A549 treated with GW870086 at 1 μM for 4 hours (cell line): Measurements from ENCODE around the gene SYNE4. TPM values are rescaled to one million over a fixed set of nuclear protein-coding genes. Genes with fewer than 3 reads are reported as not detected.

Experiments
- total RNA-seq: library from RNA; stranded (reverse); fragments of 200-300 nt; extraction: Qiagen RNA extraction; gene quantifications from 5 replicates; pipeline ENCODE4 v1.2.3, GENCODE V29; 2022; ENCODE audit warnings: low read depth

SYNE4 gene, protein sequence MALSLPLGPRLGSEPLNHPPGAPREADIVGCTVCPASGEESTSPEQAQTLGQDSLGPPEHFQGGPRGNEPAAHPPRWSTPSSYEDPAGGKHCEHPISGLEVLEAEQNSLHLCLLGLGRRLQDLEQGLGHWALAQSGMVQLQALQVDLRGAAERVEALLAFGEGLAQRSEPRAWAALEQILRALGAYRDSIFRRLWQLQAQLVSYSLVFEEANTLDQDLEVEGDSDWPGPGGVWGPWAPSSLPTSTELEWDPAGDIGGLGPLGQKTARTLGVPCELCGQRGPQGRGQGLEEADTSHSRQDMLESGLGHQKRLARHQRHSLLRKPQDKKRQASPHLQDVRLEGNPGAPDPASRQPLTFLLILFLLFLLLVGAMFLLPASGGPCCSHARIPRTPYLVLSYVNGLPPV
- 0.14 to 0.53 TPM (median 0.25 TPM) in 5 replicates for total RNA-seq

GRCh38 chr19:36008336-36008978 lies at the start of gene SYNE4:
Gene SYNE4 (minus strand): TSS chr19:36008813. CDS start chr19:36008681, 132 bp downstream.

GRCh38 chr19:36054733-36055686 lies 46.4 kb upstream of the SYNE4 start, which contains the start of gene WDR62:
Gene WDR62 (plus strand): TSS chr19:36054897. CDS start chr19:36054972, 75 bp downstream.

GRCh38 chr19:36054119-36054732 lies 45.6 kb upstream of the SYNE4 start, which contains the start of gene THAP8:
Gene THAP8 (minus strand): TSS chr19:36054285. CDS start chr19:36054217, 68 bp downstream.

DNA sequence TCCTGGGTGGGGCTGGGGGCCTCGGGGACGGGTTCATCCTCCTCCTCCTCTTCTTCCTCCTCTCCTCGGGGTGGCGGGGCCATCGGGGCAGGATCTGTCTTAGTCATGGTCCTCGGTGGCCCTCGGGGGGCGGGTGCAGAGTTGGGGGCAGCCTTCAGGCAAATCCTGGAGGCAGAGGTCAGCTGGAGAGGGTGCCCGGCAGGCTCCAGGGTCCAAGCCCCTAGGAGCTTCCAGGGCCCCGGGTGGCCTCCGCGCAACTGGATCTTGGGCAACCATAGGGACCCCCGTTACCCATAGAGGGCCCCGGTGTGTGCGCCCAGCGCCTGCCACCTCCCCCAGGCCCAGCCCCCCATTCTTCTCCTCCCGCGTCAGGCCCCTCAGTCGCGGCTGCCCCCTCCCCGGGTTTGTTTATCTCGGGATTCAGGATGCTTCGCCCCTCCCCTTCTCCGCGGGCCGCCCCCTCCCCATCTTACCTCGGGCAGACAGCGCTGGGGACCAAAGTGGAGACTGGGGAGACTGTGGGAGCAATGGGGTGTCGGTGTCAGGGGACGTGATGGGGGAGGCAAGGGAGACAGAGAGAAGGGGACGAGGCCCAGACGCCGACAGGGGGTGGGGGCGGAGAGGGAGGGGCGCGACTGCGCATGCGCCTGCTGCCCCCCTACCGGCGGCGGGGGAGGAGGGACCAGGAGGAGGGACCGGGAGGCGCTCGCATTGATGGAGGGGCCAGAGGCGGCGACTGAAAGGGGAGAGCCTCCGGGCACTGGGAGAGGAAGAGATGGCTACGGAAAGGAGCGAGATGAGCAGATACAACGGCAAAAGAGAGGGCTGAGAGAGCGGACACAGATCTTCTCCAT lies 23.9 kb upstream of the SYNE4 start, which contains the start of gene CLIP3:
TSS of gene CLIP3 (minus strand) at position 623 of the 854 bp plus-strand sequence. CDS start at position 107, 516 bp downstream.

DNA sequence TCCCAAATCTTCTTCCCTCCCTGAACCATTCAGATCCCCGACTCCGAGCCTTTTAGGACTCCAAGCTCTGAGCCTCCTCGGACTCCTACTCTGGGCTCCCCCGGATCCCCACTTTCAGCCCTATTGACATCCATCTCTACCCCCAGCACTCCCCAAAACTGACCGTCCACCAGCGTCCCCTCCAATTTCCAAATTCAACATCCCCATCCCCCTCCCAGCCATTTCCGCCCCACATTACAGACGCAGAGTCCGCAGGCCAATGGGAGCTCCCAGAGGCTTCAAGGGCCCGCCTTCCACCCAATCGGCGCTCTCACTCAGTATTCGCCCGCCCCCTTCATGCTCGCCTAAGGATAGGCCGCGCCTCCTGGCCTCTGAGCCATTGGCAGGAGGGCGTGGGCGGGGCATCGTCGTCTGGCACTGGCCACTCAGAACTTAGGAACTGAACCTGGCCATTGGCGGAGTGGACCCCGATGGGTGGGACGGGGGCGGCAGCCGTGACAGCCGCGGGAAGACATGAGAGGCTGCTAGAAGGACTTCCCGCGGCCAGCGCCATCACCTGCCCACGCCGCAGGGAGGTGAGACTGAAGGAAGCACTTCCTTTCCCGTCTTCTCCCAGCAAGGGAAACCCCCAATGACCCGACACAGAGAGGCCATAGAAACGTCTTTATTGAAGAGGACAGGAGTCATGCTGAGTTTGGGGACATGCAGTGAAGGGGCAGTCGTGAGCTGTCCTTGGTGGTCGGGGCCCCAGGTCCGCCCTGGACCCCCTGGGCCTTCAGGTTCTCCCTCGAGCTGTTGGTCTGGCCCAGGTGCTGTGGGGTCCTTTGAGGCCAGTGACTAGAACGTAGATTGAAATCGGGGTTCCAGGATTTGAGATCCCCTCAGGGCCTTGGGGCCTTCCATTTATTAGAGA lies 5.7 kb upstream of the SYNE4 start, which contains the start of gene ALKBH6:
TSS of gene ALKBH6 (minus strand) at position 202 of the 913 bp plus-strand sequence. CDS start 816 bp downstream, outside the sequence.

GRCh38 chr19:35995048-35995993 lies 13.3 kb downstream of the SYNE4 start, which contains the start of gene SDHAF1:
Gene SDHAF1 (plus strand): TSS chr19:35995188. CDS start chr19:35995275, 87 bp downstream.

Other genes starting within 250 kb of the SYNE4 start
- 4.1 to 8.6 TPM (median 6.0 TPM) in 5 replicates for gene ARHGAP33, start 233.2 kb downstream of the SYNE4 start, total RNA-seq
- 0.18 to 0.80 TPM (median 0.29 TPM) in 5 replicates for gene PRODH2, start 196.0 kb downstream of the SYNE4 start, total RNA-seq
- gene NPHS1, start 156.3 kb downstream of the SYNE4 start, total RNA-seq, result 0.41 to 0.75 TPM (median 0.59 TPM) in 5 replicates
- gene KIRREL2, start 151.9 kb downstream of the SYNE4 start, total RNA-seq, result 0.46 to 0.74 TPM (median 0.53 TPM) in 5 replicates
- gene APLP1, start 140.2 kb downstream of the SYNE4 start, total RNA-seq, result 65.9 to 95.9 TPM (median 93.4 TPM) in 5 replicates
- 4.8 to 7.4 TPM (median 6.3 TPM) in 5 replicates for gene NFKBID, start 108.3 kb downstream of the SYNE4 start, total RNA-seq
- gene HCST, start 106.3 kb downstream of the SYNE4 start, total RNA-seq, result 0.28 to 0.45 TPM in 2 of 5 replicates, not detected in the others
- gene TYROBP, start 100.5 kb downstream of the SYNE4 start, total RNA-seq, result not detected in 5 replicates
- 13.5 to 23.2 TPM (median 21.2 TPM) in 5 replicates for gene LRFN3, start 72.4 kb downstream of the SYNE4 start, total RNA-seq
- gene SDHAF1, start 13.6 kb downstream of the SYNE4 start, total RNA-seq, result 38.3 to 50.7 TPM (median 48.4 TPM) in 5 replicates
- gene ALKBH6, start 5.4 kb upstream of the SYNE4 start, total RNA-seq, result 19.6 to 28.5 TPM (median 26.6 TPM) in 5 replicates
- gene CLIP3, start 24.1 kb upstream of the SYNE4 start, total RNA-seq, result 0.67 to 0.94 TPM (median 0.72 TPM) in 5 replicates
- gene THAP8, start 45.5 kb upstream of the SYNE4 start, total RNA-seq, result 5.3 to 6.8 TPM (median 6.3 TPM) in 5 replicates
- 20.3 to 27.6 TPM (median 24.5 TPM) in 5 replicates for gene WDR62, start 46.1 kb upstream of the SYNE4 start, total RNA-seq
- 0.24 to 0.36 TPM in 2 of 5 replicates, not detected in the others for gene OVOL3, start 102.3 kb upstream of the SYNE4 start, total RNA-seq
- 232 to 261 TPM (median 252 TPM) in 5 replicates for gene POLR2I, start 106.1 kb upstream of the SYNE4 start, total RNA-seq
- gene TBCB, start 106.7 kb upstream of the SYNE4 start, total RNA-seq, result 434 to 558 TPM (median 540 TPM) in 5 replicates
- 1,491 to 2,296 TPM (median 2,099 TPM) in 5 replicates for gene CAPNS1, start 131.3 kb upstream of the SYNE4 start, total RNA-seq
- gene COX7A1, start 143.6 kb upstream of the SYNE4 start, total RNA-seq, result not detected in 5 replicates
- 3.8 to 4.5 TPM (median 4.3 TPM) in 5 replicates for gene ZNF565, start 205.9 kb upstream of the SYNE4 start, total RNA-seq
- 97.8 to 164 TPM (median 120 TPM) in 5 replicates for gene ZNF146, start 206.3 kb upstream of the SYNE4 start, total RNA-seq